HepG2 (cell line): ENCODE measurements around the gene ROM1.

Experiments
- HOXD1 ChIP-seq: sonication (generic); formaldehyde crosslinking; IDR thresholded peaks from 2 replicates; pipeline ENCODE4 v1.5.0; 2020; ENCODE audit warnings: missing genetic modification reagents
- MXD4 ChIP-seq: IDR thresholded peaks from 2 replicates; pipeline ENCODE4 v1.6.1; 2016; ENCODE audit warnings: mild to moderate bottlenecking, missing biosample characterization, missing genetic modification reagents
- POLR2A ChIP-seq, 2 experiments: IDR thresholded peaks; 2 replicates each; pipeline ENCODE4 v1.6.1; 2011; ENCODE audit warnings: low read depth in 2 of 2, low read length in 2 of 2, mild to moderate bottlenecking in 1 of 2, moderate library complexity in 1 of 2; ENCODE audit not compliant: insufficient read depth in 1 of 2
- POLR2AphosphoS2 ChIP-seq: IDR thresholded peaks from 2 replicates; pipeline ENCODE4 v1.6.1; 2011; ENCODE audit warnings: low read depth, low read length, improper control_type of control experiment
- RBFOX2 ChIP-seq: fragments of 200-400 bp; formaldehyde crosslinking; IDR thresholded peaks from 2 replicates; pipeline ENCODE4 v1.6.1; 2017; ENCODE audit warnings: low read depth, mild to moderate bottlenecking, low read length
- SMAD1 ChIP-seq: sonication (generic); formaldehyde crosslinking; IDR thresholded peaks from 2 replicates; pipeline ENCODE4 v1.4.0; 2020; ENCODE audit warnings: missing genetic modification reagents, low read depth, mild to moderate bottlenecking, borderline replicate concordance
- SMARCC2 ChIP-seq: fragments of 450-650 bp; IDR thresholded peaks from 2 replicates; pipeline ENCODE4 v1.6.1; 2017; ENCODE audit warnings: antibody characterized with exemption, mild to moderate bottlenecking
- SP1 ChIP-seq, 2 experiments: fragments of 450-650 bp in 1 of 2; sonication (generic) in 1 of 2; formaldehyde crosslinking in 1 of 2; IDR thresholded peaks; 2 replicates each; pipeline versions ENCODE4 v1.4.0 to v1.6.1; 2016 to 2020; ENCODE audit warnings: missing genetic modification reagents in 1 of 2
- ZSCAN29 ChIP-seq: sonication (generic); formaldehyde crosslinking; conservative IDR thresholded peaks from 2 replicates; pipeline ENCODE4 v1.4.0; 2020; ENCODE audit warnings: mild to moderate bottlenecking, missing genetic modification reagents
- TF ChIP-seq, protein P1 (sequence below): sonication (generic); formaldehyde crosslinking; conservative IDR thresholded peaks from 2 replicates; pipeline ENCODE4 v1.8.1; 2023; ENCODE audit warnings: missing genetic modification reagents
- TF ChIP-seq, protein P2 (sequence below): sonication (generic); formaldehyde crosslinking; IDR thresholded peaks from 2 replicates; pipeline ENCODE4 v1.5.0; 2020; ENCODE audit warnings: mild to moderate bottlenecking, missing genetic modification reagents, moderate library complexity

DNA sequence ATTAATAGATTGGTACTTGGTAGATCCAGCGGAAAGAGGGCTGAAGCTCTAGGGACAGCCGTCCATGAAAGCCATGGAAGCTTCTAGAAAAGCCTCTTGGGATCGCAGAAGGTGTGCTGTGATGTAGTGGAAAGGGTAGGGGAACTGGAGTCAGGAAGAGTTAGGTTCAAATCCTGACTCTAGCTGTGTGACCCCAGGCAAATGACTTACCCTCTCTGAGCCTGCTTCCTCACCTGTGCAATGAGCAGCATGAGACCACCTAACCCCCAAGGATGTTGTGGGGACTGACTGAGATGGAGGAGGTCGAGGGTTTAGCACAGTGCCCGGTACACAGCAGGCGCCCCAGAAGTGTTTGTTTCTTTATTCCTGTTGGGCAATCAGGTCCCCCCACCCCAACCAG, 2.7 kb upstream of the ROM1 start:
- TF ChIP-seq MXD4 (CRISPR knock-in tag) (no peak), POLR2A (IDR thresholded peaks at IDR 0.05; ENCODE audit: insufficient read depth in 1 of 2, low read depth in 2 of 2, low read length in 2 of 2) (no peak), ZSCAN29 (no peak), RBFOX2 (no peak), SMAD1 (CRISPR knock-in tag) (no peak), POLR2AphosphoS2 (no peak), SMARCC2 (no peak), HOXD1 (CRISPR knock-in tag) (no peak), SP1 (IDR thresholded peaks at IDR 0.05) (no peak), SP1 (CRISPR knock-in tag; IDR thresholded peaks at IDR 0.05) (no peak)
- TF ChIP-seq, protein P1, sequence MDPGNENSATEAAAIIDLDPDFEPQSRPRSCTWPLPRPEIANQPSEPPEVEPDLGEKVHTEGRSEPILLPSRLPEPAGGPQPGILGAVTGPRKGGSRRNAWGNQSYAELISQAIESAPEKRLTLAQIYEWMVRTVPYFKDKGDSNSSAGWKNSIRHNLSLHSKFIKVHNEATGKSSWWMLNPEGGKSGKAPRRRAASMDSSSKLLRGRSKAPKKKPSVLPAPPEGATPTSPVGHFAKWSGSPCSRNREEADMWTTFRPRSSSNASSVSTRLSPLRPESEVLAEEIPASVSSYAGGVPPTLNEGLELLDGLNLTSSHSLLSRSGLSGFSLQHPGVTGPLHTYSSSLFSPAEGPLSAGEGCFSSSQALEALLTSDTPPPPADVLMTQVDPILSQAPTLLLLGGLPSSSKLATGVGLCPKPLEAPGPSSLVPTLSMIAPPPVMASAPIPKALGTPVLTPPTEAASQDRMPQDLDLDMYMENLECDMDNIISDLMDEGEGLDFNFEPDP (CRISPR knock-in tag): no peak
- TF ChIP-seq, protein P2, sequence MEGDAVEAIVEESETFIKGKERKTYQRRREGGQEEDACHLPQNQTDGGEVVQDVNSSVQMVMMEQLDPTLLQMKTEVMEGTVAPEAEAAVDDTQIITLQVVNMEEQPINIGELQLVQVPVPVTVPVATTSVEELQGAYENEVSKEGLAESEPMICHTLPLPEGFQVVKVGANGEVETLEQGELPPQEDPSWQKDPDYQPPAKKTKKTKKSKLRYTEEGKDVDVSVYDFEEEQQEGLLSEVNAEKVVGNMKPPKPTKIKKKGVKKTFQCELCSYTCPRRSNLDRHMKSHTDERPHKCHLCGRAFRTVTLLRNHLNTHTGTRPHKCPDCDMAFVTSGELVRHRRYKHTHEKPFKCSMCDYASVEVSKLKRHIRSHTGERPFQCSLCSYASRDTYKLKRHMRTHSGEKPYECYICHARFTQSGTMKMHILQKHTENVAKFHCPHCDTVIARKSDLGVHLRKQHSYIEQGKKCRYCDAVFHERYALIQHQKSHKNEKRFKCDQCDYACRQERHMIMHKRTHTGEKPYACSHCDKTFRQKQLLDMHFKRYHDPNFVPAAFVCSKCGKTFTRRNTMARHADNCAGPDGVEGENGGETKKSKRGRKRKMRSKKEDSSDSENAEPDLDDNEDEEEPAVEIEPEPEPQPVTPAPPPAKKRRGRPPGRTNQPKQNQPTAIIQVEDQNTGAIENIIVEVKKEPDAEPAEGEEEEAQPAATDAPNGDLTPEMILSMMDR: no peak
